Caco-2 (cell line): ENCODE measurements around the gene CCDC87. TPM values are rescaled to one million over a fixed set of nuclear protein-coding genes. Genes with fewer than 3 reads are reported as not detected.

Source experiments
- BruUV-seq: library from RNA; stranded (reverse); fragments of 400-500 nt; replicated peaks from 2 replicates; lab custom pipeline; 2021; lab: Mats Ljungman, UMichigan
- CTCF ChIA-PET: fragments of 300-600 bp; sonication (Branson Sonifier 250); formaldehyde crosslinking; loops from one replicate; lab custom pipeline; 2022; ENCODE audit warnings: antibody characterized with exemption; lab: Charles Lee
- POLR2A ChIA-PET: fragments of 300-600 bp; sonication (Branson Sonifier 250); formaldehyde crosslinking; loops from one replicate; lab custom pipeline; 2022; ENCODE audit warnings: antibody characterized with exemption; lab: Charles Lee
- DNase-seq, 2 experiments: peaks; one replicate each; pipeline versions ENCODE4 v3.0.0 to v3.0.0-alpha.2; 2020 to 2022
- H3K27me3 ChIP-seq: replicated peaks from 2 replicates; pipeline ENCODE4 v1.6.0; 2011; ENCODE audit warnings: low read length; ENCODE audit not compliant: control insufficient read depth, insufficient read depth
- H3K36me3 ChIP-seq: 2 replicates; pipeline ENCODE4 v1.5.1; 2011; ENCODE audit warnings: low read length; ENCODE audit not compliant: control insufficient read depth, insufficient read depth
- H3K4me1 ChIP-seq: fragments of 250-450 bp; sonication (Bioruptor Pico); 2 replicates; pipeline ENCODE4 v1.5.1; 2020; ENCODE audit warnings: mild to moderate bottlenecking
- H3K4me3 ChIP-seq: 2 replicates; pipeline ENCODE4 v1.5.1; 2011; ENCODE audit warnings: low read depth, mild to moderate bottlenecking, control low read depth, low read length
- H3K9me3 ChIP-seq: fragments of 250-450 bp; sonication (Bioruptor Pico); 2 replicates; pipeline ENCODE4 v1.5.1; 2020; ENCODE audit warnings: mild to moderate bottlenecking, moderate library complexity
- H3K27ac Mint-ChIP-seq: one replicate; pipeline ENCODE4 v1.8.0; 2022; ENCODE audit warnings: mixed read lengths; ENCODE audit not compliant: unreplicated experiment
- H3K27me3 Mint-ChIP-seq: one replicate; pipeline ENCODE4 v1.8.0; 2022; ENCODE audit warnings: mixed read lengths; ENCODE audit not compliant: insufficient read depth, unreplicated experiment
- H3K36me3 Mint-ChIP-seq: one replicate; pipeline ENCODE4 v1.8.0; 2022; ENCODE audit warnings: mild to moderate bottlenecking, mixed read lengths; ENCODE audit not compliant: insufficient read depth, unreplicated experiment
- H3K4me1 Mint-ChIP-seq: one replicate; pipeline ENCODE4 v1.8.0; 2022; ENCODE audit warnings: low read depth, mixed read lengths; ENCODE audit not compliant: unreplicated experiment
- H3K4me3 Mint-ChIP-seq: one replicate; pipeline ENCODE4 v1.8.0; 2022; ENCODE audit warnings: mild to moderate bottlenecking, moderate library complexity, mixed read lengths; ENCODE audit not compliant: unreplicated experiment
- H3K9me3 Mint-ChIP-seq: one replicate; pipeline ENCODE4 v1.8.0; 2022; ENCODE audit warnings: mixed read lengths; ENCODE audit not compliant: unreplicated experiment
- intact Hi-C: fragments of 100-400 bp; cut with micrococcal nuclease; formaldehyde crosslinking; loops from one replicate; pipeline ENCODE4 v1.10.0; 2022; ENCODE audit not compliant: unreplicated experiment
- total RNA-seq: library from RNA; stranded (reverse); gene quantifications from 2 replicates; pipeline ENCODE4 v1.2.3, GENCODE V29; 2022
- TF ChIP-seq, protein P1 (sequence below), 2 experiments: fragments of 200-600 bp in 1 of 2; IDR thresholded peaks; 1 replicate in 1 of 2; 2 replicates in 1 of 2; pipeline versions ENCODE4 v1.5.1 to v1.8.0; 2011 to 2022; ENCODE audit warnings: antibody characterized with exemption in 1 of 2, control low read depth in 1 of 2, inconsistent platforms in 1 of 2, low read depth in 1 of 2, low read length in 1 of 2, mild to moderate bottlenecking in 1 of 2, moderate library complexity in 1 of 2; ENCODE audit not compliant: insufficient read depth in 1 of 2, severe bottlenecking in 1 of 2, unreplicated experiment in 1 of 2

Gene CCDC87
- total RNA-seq, 1 experiment from 2014 or later = 1.0 TPM

- Mint-ChIP-seq H3K4me1 (no peaks in the 10 kb centered on the region), H3K4me3 (no peak overlapping the region), H3K9me3 (no peaks in the 10 kb centered on the region), H3K27ac (no peak overlapping the region), H3K27me3 (no peaks in the 10 kb centered on the region), H3K36me3 (no peaks in the 10 kb centered on the region)
- Histone ChIP-seq H3K4me3 (no peak overlapping the region), H3K9me3 (no peaks in the 10 kb centered on the region), H3K36me3 (no peaks in the 10 kb centered on the region), H3K4me1 (no peaks in the 10 kb centered on the region), H3K27me3 (no peaks in the 10 kb centered on the region)
- BruUV-seq = no TSS peak
- intact Hi-C loops = no loop called here
- ChIA-PET CTCF (interaction anchor here (0.6 kb wide), 1 partner anchor 79 kb away, joined by 3 read pairs; no protein-coding TSS in a partner anchor), POLR2A (no interaction called here)
- DNase-seq = peak in 1 of 2 experiments; percentile 41
- TF ChIP-seq, protein P1, sequence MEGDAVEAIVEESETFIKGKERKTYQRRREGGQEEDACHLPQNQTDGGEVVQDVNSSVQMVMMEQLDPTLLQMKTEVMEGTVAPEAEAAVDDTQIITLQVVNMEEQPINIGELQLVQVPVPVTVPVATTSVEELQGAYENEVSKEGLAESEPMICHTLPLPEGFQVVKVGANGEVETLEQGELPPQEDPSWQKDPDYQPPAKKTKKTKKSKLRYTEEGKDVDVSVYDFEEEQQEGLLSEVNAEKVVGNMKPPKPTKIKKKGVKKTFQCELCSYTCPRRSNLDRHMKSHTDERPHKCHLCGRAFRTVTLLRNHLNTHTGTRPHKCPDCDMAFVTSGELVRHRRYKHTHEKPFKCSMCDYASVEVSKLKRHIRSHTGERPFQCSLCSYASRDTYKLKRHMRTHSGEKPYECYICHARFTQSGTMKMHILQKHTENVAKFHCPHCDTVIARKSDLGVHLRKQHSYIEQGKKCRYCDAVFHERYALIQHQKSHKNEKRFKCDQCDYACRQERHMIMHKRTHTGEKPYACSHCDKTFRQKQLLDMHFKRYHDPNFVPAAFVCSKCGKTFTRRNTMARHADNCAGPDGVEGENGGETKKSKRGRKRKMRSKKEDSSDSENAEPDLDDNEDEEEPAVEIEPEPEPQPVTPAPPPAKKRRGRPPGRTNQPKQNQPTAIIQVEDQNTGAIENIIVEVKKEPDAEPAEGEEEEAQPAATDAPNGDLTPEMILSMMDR (IDR thresholded peaks at IDR 0.05; ENCODE audit: insufficient read depth in 1 of 2, low read depth in 1 of 2, low read length in 1 of 2, severe bottlenecking in 1 of 2, unreplicated experiment in 1 of 2) = no peak
Measured at GRCh38 chr11:66559866-66560676, 32.8 kb downstream of the CCDC87 start.

GRCh38 chr11:66559142-66559865 is 33.6 kb downstream of the CCDC87 start:
- Mint-ChIP-seq H3K36me3 (no peaks in the 10 kb centered on the region), H3K4me3 (no peak overlapping the region), H3K9me3 (no peaks in the 10 kb centered on the region), H3K27me3 (no peaks in the 10 kb centered on the region), H3K4me1 (no peaks in the 10 kb centered on the region), H3K27ac (no peak overlapping the region)
- CTCF ChIA-PET = interaction anchor here (0.6 kb wide), 2 partner anchors 80 to 560 kb away, joined by 3 to 4 read pairs; partner anchors contain the start of gene KDM2A
- TF ChIP-seq, protein P1 (IDR thresholded peaks at IDR 0.05; ENCODE audit: insufficient read depth in 1 of 2, low read depth in 1 of 2, low read length in 1 of 2, severe bottlenecking in 1 of 2, unreplicated experiment in 1 of 2) = no peak
- no peak overlapping the region for H3K4me3 ChIP-seq
- POLR2A ChIA-PET = interaction anchor here (0.6 kb wide), 1 partner anchor 57 kb away, joined by 3 read pairs; the partner anchor contains the start of gene RBM14
- no peaks in the 10 kb centered on the region for H3K36me3 ChIP-seq
- intact Hi-C loops = no loop called here
- no peaks in the 10 kb centered on the region for H3K27me3 ChIP-seq
- H3K9me3 ChIP-seq = no peaks in the 10 kb centered on the region
- no peaks in the 10 kb centered on the region for H3K4me1 ChIP-seq
- BruUV-seq = no TSS peak
- peak in 1 of 2 experiments; percentile 40 for DNase-seq

- Mint-ChIP-seq H3K4me1 (no peaks in the 10 kb centered on the region), H3K27ac (no peak overlapping the region), H3K27me3 (no peaks in the 10 kb centered on the region), H3K9me3 (no peaks in the 10 kb centered on the region), H3K4me3 (no peak overlapping the region), H3K36me3 (no peaks in the 10 kb centered on the region)
- intact Hi-C loops = no loop called here
- H3K9me3 ChIP-seq = no peaks in the 10 kb centered on the region
- no peak for DNase-seq
- ChIA-PET CTCF (no interaction called here), POLR2A (no interaction called here)
- no TSS peak for BruUV-seq
- TF ChIP-seq, protein P1 (IDR thresholded peaks at IDR 0.05; ENCODE audit: insufficient read depth in 1 of 2, low read depth in 1 of 2, low read length in 1 of 2, severe bottlenecking in 1 of 2, unreplicated experiment in 1 of 2) = no peak
- no peaks in the 10 kb centered on the region for H3K36me3 ChIP-seq
- no peaks in the 10 kb centered on the region for H3K4me1 ChIP-seq
- no peak overlapping the region for H3K4me3 ChIP-seq
- no peaks in the 10 kb centered on the region for H3K27me3 ChIP-seq
Measured at GRCh38 chr11:66557733-66558326, 35.0 kb downstream of the CCDC87 start.
